ENCODE data around the gene CRHR2. TPM values are rescaled to one million over a fixed set of nuclear protein-coding genes. Genes with fewer than 3 reads are reported as not detected.

Gene CRHR2
- polyA plus RNA-seq, 2 of the 4 experiments (the other 2 are of a cell fraction): not detected

GRCh38 chr7:30667172-30667571, 15.1 kb downstream of the CRHR2 start:
- Histone ChIP-seq H3K9me3 (no peaks in the 10 kb centered on the region), H3K4me2 (no peak overlapping the region), H3K4me3 (no peak overlapping the region), H3K27ac (no peak overlapping the region), H3K4me1 (no peaks in the 10 kb centered on the region)
- no peak for DNase-seq (ENCODE audit: low read depth in 1 of 2, low spot score in 1 of 2)
- ChIA-PET POLR2A (no interaction called here), CTCF (interaction anchor here (1.8 kb wide), 1 partner anchor 73 kb away, joined by 8 read pairs; no protein-coding TSS in a partner anchor)
- FAIRE-seq: no peak
- no peak for ATAC-seq
- WGBS (ENCODE audit: missing lambda C conversion rate): 13% methylated on average over 3 of the region's 3 CpGs
- TF ChIP-seq ZSCAN20 (CRISPR knock-in tag; IDR thresholded peaks at IDR 0.05) (no peak), RARB (CRISPR knock-in tag; IDR thresholded peaks at IDR 0.05) (no peak), ZFP36 (IDR thresholded peaks at IDR 0.05; ENCODE audit: borderline replicate concordance, partially characterized antibody) (no peak), BHLHE40 (IDR thresholded peaks at IDR 0.05; ENCODE audit: low read depth, low read length) (no peak), ELK1 (IDR thresholded peaks at IDR 0.05; ENCODE audit: low read depth, low read length) (no peak), HDAC2 (IDR thresholded peaks at IDR 0.05) (no peak), GATA3 (IDR thresholded peaks at IDR 0.05; ENCODE audit: borderline replicate concordance) (no peak), MAZ (IDR thresholded peaks at IDR 0.05; ENCODE audit: borderline replicate concordance, low read depth, low read length) (no peak)

DNA sequence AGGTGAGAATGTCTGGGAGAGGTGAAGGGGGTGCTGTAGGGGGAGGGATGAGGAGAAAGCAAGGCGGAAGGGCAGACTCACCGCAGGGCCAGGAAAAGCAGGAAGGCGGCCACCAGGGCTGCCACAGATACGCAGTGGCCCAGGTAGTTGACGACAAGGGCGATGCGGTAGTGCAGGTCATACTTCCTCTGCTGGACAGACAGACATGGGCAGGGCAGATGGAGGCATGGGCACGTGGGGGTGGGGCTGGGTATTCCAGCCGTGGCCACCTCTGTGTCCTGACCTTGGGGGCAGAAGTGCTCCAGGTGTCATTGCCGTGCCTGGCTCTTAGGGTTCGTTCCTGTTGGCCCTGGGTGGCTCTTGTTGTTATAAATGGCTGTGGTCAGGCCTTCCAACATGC, 16.8 kb downstream of the CRHR2 start:
- CTCF ChIA-PET: interaction anchor here (1.4 to 1.5 kb wide), 2 partner anchors 13 to 74 kb away, joined by 4 to 5 read pairs; no protein-coding TSS in a partner anchor
- TF ChIP-seq POLR2A (IDR thresholded peaks at IDR 0.05; ENCODE audit: low read length): no peak
- TF ChIP-seq NR3C1 (IDR thresholded peaks at IDR 0.05): no peak
- no peak for TF ChIP-seq CEBPB (IDR thresholded peaks at IDR 0.05)
- TF ChIP-seq RFX5 (IDR thresholded peaks at IDR 0.05): no peak
- TF ChIP-seq RARB (CRISPR knock-in tag; IDR thresholded peaks at IDR 0.05): no peak
- TF ChIP-seq, protein P1, sequence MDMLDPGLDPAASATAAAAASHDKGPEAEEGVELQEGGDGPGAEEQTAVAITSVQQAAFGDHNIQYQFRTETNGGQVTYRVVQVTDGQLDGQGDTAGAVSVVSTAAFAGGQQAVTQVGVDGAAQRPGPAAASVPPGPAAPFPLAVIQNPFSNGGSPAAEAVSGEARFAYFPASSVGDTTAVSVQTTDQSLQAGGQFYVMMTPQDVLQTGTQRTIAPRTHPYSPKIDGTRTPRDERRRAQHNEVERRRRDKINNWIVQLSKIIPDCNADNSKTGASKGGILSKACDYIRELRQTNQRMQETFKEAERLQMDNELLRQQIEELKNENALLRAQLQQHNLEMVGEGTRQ (IDR thresholded peaks at IDR 0.05): no peak
- WGBS (ENCODE audit: missing lambda C conversion rate): 50% methylated on average over 11 of the region's 11 CpGs

GRCh38 chr7:30665043-30665442, 17.2 kb downstream of the CRHR2 start:
- ATAC-seq: no peak
- no peaks in the 10 kb centered on the region for H3K9me3 ChIP-seq
- FAIRE-seq: no peak
- no peak for DNase-seq (ENCODE audit: low read depth in 1 of 2, low spot score in 1 of 2)
- H3K4me1 ChIP-seq: no peaks in the 10 kb centered on the region
- TF ChIP-seq ATOH8 (CRISPR knock-in tag; IDR thresholded peaks at IDR 0.05; ENCODE audit: low read depth) (no peak), CEBPB (IDR thresholded peaks at IDR 0.05) (no peak), ESRRA (IDR thresholded peaks at IDR 0.05; ENCODE audit: borderline replicate concordance, low read length) (no peak), MAX (IDR thresholded peaks at IDR 0.05) (no peak)
- TF ChIP-seq, protein P2, sequence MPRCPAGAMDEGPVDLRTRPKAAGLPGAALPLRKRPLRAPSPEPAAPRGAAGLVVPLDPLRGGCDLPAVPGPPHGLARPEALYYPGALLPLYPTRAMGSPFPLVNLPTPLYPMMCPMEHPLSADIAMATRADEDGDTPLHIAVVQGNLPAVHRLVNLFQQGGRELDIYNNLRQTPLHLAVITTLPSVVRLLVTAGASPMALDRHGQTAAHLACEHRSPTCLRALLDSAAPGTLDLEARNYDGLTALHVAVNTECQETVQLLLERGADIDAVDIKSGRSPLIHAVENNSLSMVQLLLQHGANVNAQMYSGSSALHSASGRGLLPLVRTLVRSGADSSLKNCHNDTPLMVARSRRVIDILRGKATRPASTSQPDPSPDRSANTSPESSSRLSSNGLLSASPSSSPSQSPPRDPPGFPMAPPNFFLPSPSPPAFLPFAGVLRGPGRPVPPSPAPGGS (IDR thresholded peaks at IDR 0.05): no peak
- POLR2A ChIA-PET: no interaction called here
- H3K4me3 ChIP-seq: no peak overlapping the region
- CTCF ChIA-PET: interaction anchor here (0.9 to 1.5 kb wide), 4 partner anchors 14 to 78 kb away, joined by 3 to 7 read pairs (median 4); no protein-coding TSS in a partner anchor
- 33% methylated on average over 7 of the region's 8 CpGs for WGBS (ENCODE audit: missing lambda C conversion rate)
- H3K27ac ChIP-seq: no peak overlapping the region
- no peak overlapping the region for H3K4me2 ChIP-seq

More for the DNA sequence above, 16.8 kb downstream of the CRHR2 start:
- POLR2A ChIA-PET: no interaction called here
- Histone ChIP-seq H3K9me3 (no peaks in the 10 kb centered on the region), H3K4me3 (no peak overlapping the region), H3K4me1 (no peaks in the 10 kb centered on the region), H3K27ac (no peak overlapping the region), H3K4me2 (no peak overlapping the region)
- FAIRE-seq: no peak
- ATAC-seq: 0 out of 6 replicates have a peak, but pooled peaks of 1 of the 2 experiments have one; percentile 12
- DNase-seq (ENCODE audit: low read depth in 1 of 2, low spot score in 1 of 2): no peak

Data from A549 (cell line).